HG03442 (cell line): ENCODE data around the gene TRAF7.

Experiments used
- ATAC-seq: cut with Tn5 transposase; IDR thresholded peaks from one replicate; pipeline ENCODE4 v1.9.1; 2021; ENCODE audit warnings: mild to moderate bottlenecking, moderate library complexity; ENCODE audit not compliant: unreplicated experiment

Gene TRAF7

GRCh38 chr16:2163211-2163881 lies 7.8 kb downstream of the TRAF7 start:
- ATAC-seq: no peak

GRCh38 chr16:2165861-2166260 lies 10.3 kb downstream of the TRAF7 start:
- ATAC-seq: no peak

- ATAC-seq: no peak
Measured at GRCh38 chr16:2166263-2167067, 10.9 kb downstream of the TRAF7 start.

- ATAC-seq: no peak
Measured at GRCh38 chr16:2167068-2167638, 11.6 kb downstream of the TRAF7 start.

- ATAC-seq: no peak
Measured at GRCh38 chr16:2170080-2170479, 14.5 kb downstream of the TRAF7 start.

- ATAC-seq: no peak
Measured at GRCh38 chr16:2170587-2171435, 15.2 kb downstream of the TRAF7 start.

- ATAC-seq: no peak
Measured at GRCh38 chr16:2171601-2172178, 16.1 kb downstream of the TRAF7 start.

GRCh38 chr16:2172688-2173335 lies 17.2 kb downstream of the TRAF7 start:
- ATAC-seq: no peak

GRCh38 chr16:2173366-2173765 lies 17.8 kb downstream of the TRAF7 start:
- ATAC-seq: no peak

GRCh38 chr16:2173916-2174315 lies 18.3 kb downstream of the TRAF7 start:
- no peak for ATAC-seq

GRCh38 chr16:2174396-2175131 lies 19.0 kb downstream of the TRAF7 start:
- ATAC-seq: no peak

GRCh38 chr16:2175454-2175853 lies 19.9 kb downstream of the TRAF7 start:
- ATAC-seq: no peak

GRCh38 chr16:2176047-2176446 lies 20.5 kb downstream of the TRAF7 start:
- ATAC-seq: no peak

GRCh38 chr16:2177101-2177500 lies 21.5 kb downstream of the TRAF7 start:
- no peak for ATAC-seq

- no peak for ATAC-seq
Measured at GRCh38 chr16:2177561-2177960, 22.0 kb downstream of the TRAF7 start.

- ATAC-seq: no peak
Measured at GRCh38 chr16:2178321-2179106, 22.9 kb downstream of the TRAF7 start.

- ATAC-seq: no peak
Measured at GRCh38 chr16:2179107-2179501, 23.5 kb downstream of the TRAF7 start.

- no peak for ATAC-seq
Measured at GRCh38 chr16:2179576-2179975, 24.0 kb downstream of the TRAF7 start.

GRCh38 chr16:2180461-2180860 lies 24.9 kb downstream of the TRAF7 start:
- no peak for ATAC-seq
